GM12864 (cell line): ENCODE measurements around the gene TGFA.

Experiments
- DNase-seq: peaks from one replicate; pipeline ENCODE4 v3.0.0-alpha.2; 2011; ENCODE audit warnings: low read depth
- H3K4me3 ChIP-seq: 2 replicates; pipeline ENCODE4 v1.5.1; 2011; ENCODE audit warnings: mild to moderate bottlenecking, low read depth, low read length, control low read depth
- TF ChIP-seq, protein P1 (sequence below): IDR thresholded peaks from 2 replicates; pipeline ENCODE4 v1.5.1; 2011; ENCODE audit warnings: low read depth, mild to moderate bottlenecking, moderate library complexity, low read length, control low read depth, inconsistent platforms; ENCODE audit errors: missing control alignments

The TGFA gene

GRCh38 chr2:70475266-70475665, 78.4 kb downstream of the TGFA start:
- TF ChIP-seq, protein P1, sequence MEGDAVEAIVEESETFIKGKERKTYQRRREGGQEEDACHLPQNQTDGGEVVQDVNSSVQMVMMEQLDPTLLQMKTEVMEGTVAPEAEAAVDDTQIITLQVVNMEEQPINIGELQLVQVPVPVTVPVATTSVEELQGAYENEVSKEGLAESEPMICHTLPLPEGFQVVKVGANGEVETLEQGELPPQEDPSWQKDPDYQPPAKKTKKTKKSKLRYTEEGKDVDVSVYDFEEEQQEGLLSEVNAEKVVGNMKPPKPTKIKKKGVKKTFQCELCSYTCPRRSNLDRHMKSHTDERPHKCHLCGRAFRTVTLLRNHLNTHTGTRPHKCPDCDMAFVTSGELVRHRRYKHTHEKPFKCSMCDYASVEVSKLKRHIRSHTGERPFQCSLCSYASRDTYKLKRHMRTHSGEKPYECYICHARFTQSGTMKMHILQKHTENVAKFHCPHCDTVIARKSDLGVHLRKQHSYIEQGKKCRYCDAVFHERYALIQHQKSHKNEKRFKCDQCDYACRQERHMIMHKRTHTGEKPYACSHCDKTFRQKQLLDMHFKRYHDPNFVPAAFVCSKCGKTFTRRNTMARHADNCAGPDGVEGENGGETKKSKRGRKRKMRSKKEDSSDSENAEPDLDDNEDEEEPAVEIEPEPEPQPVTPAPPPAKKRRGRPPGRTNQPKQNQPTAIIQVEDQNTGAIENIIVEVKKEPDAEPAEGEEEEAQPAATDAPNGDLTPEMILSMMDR = no peak
- H3K4me3 ChIP-seq = no peak overlapping the region
- DNase-seq = no peak

GRCh38 chr2:70474256-70474848, 79.3 kb downstream of the TGFA start:
- TF ChIP-seq, protein P1 = no peak
- DNase-seq = no peak

DNA sequence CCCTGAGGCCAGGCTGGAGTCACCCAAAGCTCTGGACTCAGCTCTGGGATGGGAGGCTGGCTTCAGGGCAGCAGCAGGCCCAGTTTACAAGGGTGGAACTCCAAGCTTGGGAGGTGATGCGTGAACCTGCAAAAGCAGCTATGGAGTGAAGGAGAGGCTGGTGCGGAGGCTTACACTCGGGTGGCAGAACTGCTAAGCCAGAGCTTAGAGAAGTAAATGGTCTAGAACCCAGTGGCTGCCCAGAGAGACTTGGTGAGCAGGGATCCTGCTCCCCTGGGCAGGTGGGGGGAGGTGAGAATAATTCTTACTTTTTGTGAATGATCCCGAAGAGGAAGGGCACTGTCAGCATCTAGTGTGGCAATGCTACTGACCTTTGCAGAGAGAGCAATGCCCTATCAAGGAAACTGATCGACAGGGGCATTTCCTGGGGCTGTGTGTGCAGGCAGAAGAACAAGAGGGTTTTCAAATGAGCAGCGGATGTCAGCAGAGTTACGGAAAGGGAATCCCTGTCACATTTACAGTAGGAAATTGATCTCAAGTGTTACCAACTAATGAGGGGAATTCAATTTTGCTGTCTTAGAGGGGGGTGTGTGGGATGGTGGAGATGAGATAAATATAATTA, 80.4 kb downstream of the TGFA start:
- TF ChIP-seq, protein P1 = no peak
- no peak overlapping the region for H3K4me3 ChIP-seq
- no peak for DNase-seq

More at GRCh38 chr2:70474256-70474848, 79.3 kb downstream of the TGFA start:
- no peak overlapping the region for H3K4me3 ChIP-seq

- H3K4me3 ChIP-seq = no peak overlapping the region
- no peak for DNase-seq
- TF ChIP-seq, protein P1 = no peak
These were observed 81.3 kb downstream of the TGFA start for GRCh38 chr2:70472221-70472890.

DNA sequence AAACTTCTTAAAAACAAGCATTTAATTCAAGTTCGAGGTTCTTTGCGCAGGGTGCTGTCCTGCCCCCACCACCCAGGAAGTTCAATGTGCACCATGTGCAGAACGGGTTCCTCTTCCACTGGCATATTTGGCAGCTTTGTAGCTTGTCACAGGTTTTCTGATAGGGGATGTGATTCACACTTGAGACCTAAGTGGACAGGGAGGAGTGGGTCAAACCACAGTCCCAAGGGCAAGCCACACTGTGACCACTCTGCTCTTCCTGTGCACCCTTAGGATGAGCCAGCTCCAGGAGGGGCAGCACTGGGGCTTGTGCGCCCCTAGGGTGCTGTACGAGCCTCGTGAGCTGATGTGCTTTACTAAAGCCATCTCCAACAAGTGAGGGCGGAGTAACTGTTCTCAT, 82.5 kb downstream of the TGFA start:
- DNase-seq = no peak
- H3K4me3 ChIP-seq = no peak overlapping the region
- TF ChIP-seq, protein P1 = no peak

GRCh38 chr2:70469961-70470360, 83.7 kb downstream of the TGFA start:
- no peak for DNase-seq
- H3K4me3 ChIP-seq = no peak overlapping the region
- TF ChIP-seq, protein P1 = no peak

- TF ChIP-seq, protein P1 = no peak
- no peak for DNase-seq
- no peak overlapping the region for H3K4me3 ChIP-seq
These were observed 84.2 kb downstream of the TGFA start for GRCh38 chr2:70469435-70469834.
